GM23338 (cell line): Measurements from ENCODE around the gene RPAP2. TPM values are rescaled to one million over a fixed set of nuclear protein-coding genes. Genes with fewer than 3 reads are reported as not detected.
A peak's percentile ranks its signal among the peaks of the same experiment; 100 is the strongest.

ENCODE experiments used
- ATAC-seq: fragments of 200-7000 bp; cut with Tn5 transposase; 3 replicates; pipeline ENCODE4 v1.9.1; 2020
- DNase-seq: peaks from one replicate; pipeline ENCODE4 v3.0.0-alpha.2; 2015; ENCODE audit warnings: low spot score
- H2AFZ ChIP-seq: fragments of 200-600 bp; sonication (generic); 2 replicates; pipeline ENCODE4 v1.8.0; 2016; ENCODE audit warnings: antibody characterized with exemption, mild to moderate bottlenecking, moderate library complexity
- H3F3A ChIP-seq: fragments of 200-600 bp; sonication (generic); replicated peaks from 2 replicates; pipeline ENCODE4 v1.8.0; 2017; ENCODE audit warnings: antibody characterized with exemption, mixed run types, low read depth
- H3K27ac ChIP-seq: fragments of 200-600 bp; sonication (generic); 2 replicates; pipeline ENCODE4 v1.6.1; 2016; ENCODE audit warnings: low read depth
- H3K27me3 ChIP-seq: fragments of 200-600 bp; sonication (generic); 2 replicates; pipeline ENCODE4 v1.8.0; 2016; ENCODE audit warnings: mild to moderate bottlenecking, mixed run types, moderate library complexity; ENCODE audit not compliant: insufficient read depth
- H3K36me3 ChIP-seq: fragments of 200-600 bp; sonication (generic); 2 replicates; pipeline ENCODE4 v1.8.0; 2016; ENCODE audit warnings: mild to moderate bottlenecking; ENCODE audit not compliant: insufficient read depth
- H3K4me1 ChIP-seq: fragments of 200-600 bp; sonication (generic); 2 replicates; pipeline ENCODE4 v1.8.0; 2016; ENCODE audit warnings: mild to moderate bottlenecking, moderate library complexity; ENCODE audit not compliant: insufficient read depth
- H3K4me2 ChIP-seq: fragments of 200-600 bp; sonication (generic); 2 replicates; pipeline ENCODE4 v1.7.1; 2017; ENCODE audit warnings: mixed run types
- H3K4me3 ChIP-seq: fragments of 200-600 bp; sonication (generic); 2 replicates; pipeline ENCODE4 v1.6.1; 2016; ENCODE audit warnings: mixed run types
- H3K79me2 ChIP-seq: fragments of 200-600 bp; sonication (generic); replicated peaks from 2 replicates; pipeline ENCODE4 v1.8.0; 2017; ENCODE audit warnings: mild to moderate bottlenecking; ENCODE audit not compliant: insufficient read depth
- H3K9me2 ChIP-seq: fragments of 200-600 bp; sonication (generic); 2 replicates; pipeline ENCODE4 v1.8.0; 2017; ENCODE audit not compliant: insufficient read depth
- H4K20me1 ChIP-seq: fragments of 200-600 bp; sonication (generic); replicated peaks from 2 replicates; pipeline ENCODE4 v1.8.0; 2017; ENCODE audit warnings: mild to moderate bottlenecking; ENCODE audit not compliant: insufficient read depth
- H3K27ac Mint-ChIP-seq: 2 replicates; pipeline ENCODE4 v1.8.0; 2020; ENCODE audit warnings: inconsistent platforms, mild to moderate bottlenecking, moderate library complexity, mixed read lengths
- H3K27me3 Mint-ChIP-seq: 3 replicates; pipeline ENCODE4 v1.8.0; 2022; ENCODE audit warnings: low read depth, mild to moderate bottlenecking, moderate library complexity, mixed read lengths, inconsistent platforms; ENCODE audit not compliant: insufficient read depth, poor library complexity
- H3K36me3 Mint-ChIP-seq: 3 replicates; pipeline ENCODE4 v1.8.0; 2021; ENCODE audit warnings: low read depth, mild to moderate bottlenecking, inconsistent platforms, moderate library complexity, mixed read lengths
- H3K4me1 Mint-ChIP-seq: 3 replicates; pipeline ENCODE4 v1.8.0; 2020; ENCODE audit warnings: mild to moderate bottlenecking, inconsistent platforms, mixed read lengths
- H3K4me3 Mint-ChIP-seq: 3 replicates; pipeline ENCODE4 v1.8.0; 2021; ENCODE audit warnings: moderate library complexity, mild to moderate bottlenecking, inconsistent platforms, mixed read lengths
- H3K9me3 Mint-ChIP-seq: 3 replicates; pipeline ENCODE4 v1.8.0; 2020; ENCODE audit warnings: moderate library complexity, mild to moderate bottlenecking, inconsistent platforms, mixed read lengths
- CREB1 ChIP-seq: fragments of 250-450 bp; sonication (Bioruptor Pico); IDR thresholded peaks from 2 replicates; pipeline ENCODE4 v1.5.0; 2020; ENCODE audit warnings: low read depth, mild to moderate bottlenecking, moderate library complexity
- CTCF ChIP-seq, 2 experiments: fragments of 200-600 bp in 1 of 2; sonication (generic) in 1 of 2; conservative IDR thresholded peaks; 2 replicates each; pipeline versions ENCODE4 v1.5.1 to v1.6.1; 2016 to 2017; ENCODE audit warnings: antibody characterized with exemption in 2 of 2, low read depth in 2 of 2, mild to moderate bottlenecking in 2 of 2, moderate library complexity in 1 of 2
- ETS1 ChIP-seq: IDR thresholded peaks from 2 replicates; pipeline ENCODE4 v1.6.1; 2016; ENCODE audit warnings: antibody characterized with exemption
- EZH2 ChIP-seq: fragments of 200-600 bp; sonication (generic); IDR thresholded peaks from one replicate; pipeline ENCODE4 v1.8.0; 2017; ENCODE audit warnings: antibody characterized with exemption, mild to moderate bottlenecking, low read depth; ENCODE audit not compliant: unreplicated experiment
- EZH2phosphoT487 ChIP-seq: fragments of 200-600 bp; sonication (generic); IDR thresholded peaks from one replicate; pipeline ENCODE4 v1.8.1; 2018; ENCODE audit warnings: antibody characterized with exemption; ENCODE audit not compliant: unreplicated experiment
- JUNB ChIP-seq: IDR thresholded peaks from one replicate; pipeline ENCODE4 v1.6.1; 2016; ENCODE audit warnings: antibody characterized with exemption; ENCODE audit not compliant: unreplicated experiment
- NANOG ChIP-seq: IDR thresholded peaks from 2 replicates; pipeline ENCODE4 v1.6.1; 2016; ENCODE audit warnings: antibody characterized with exemption, borderline replicate concordance
- POLR2AphosphoS5 ChIP-seq: IDR thresholded peaks from 2 replicates; pipeline ENCODE4 v1.6.1; 2016; ENCODE audit warnings: antibody characterized with exemption, low read depth
- REST ChIP-seq: IDR thresholded peaks from one replicate; pipeline ENCODE4 v1.6.1; 2018; ENCODE audit warnings: antibody characterized with exemption; ENCODE audit not compliant: unreplicated experiment
- STAT1 ChIP-seq: IDR thresholded peaks from one replicate; pipeline ENCODE4 v1.6.1; 2016; ENCODE audit warnings: antibody characterized with exemption; ENCODE audit not compliant: unreplicated experiment
- ZNF114 ChIP-seq: fragments of 250-450 bp; sonication (Bioruptor Pico); IDR thresholded peaks from 2 replicates; pipeline ENCODE4 v1.5.0; 2020; ENCODE audit warnings: mild to moderate bottlenecking, moderate library complexity
- ZNF331 ChIP-seq: fragments of 250-450 bp; sonication (Bioruptor Pico); IDR thresholded peaks from 2 replicates; pipeline ENCODE4 v1.5.0; 2020; ENCODE audit warnings: low read depth, mild to moderate bottlenecking, moderate library complexity
- ZNF462 ChIP-seq: fragments of 250-450 bp; sonication (Bioruptor Pico); IDR thresholded peaks from 2 replicates; pipeline ENCODE4 v1.5.0; 2020; ENCODE audit warnings: mild to moderate bottlenecking, moderate library complexity
- polyA plus RNA-seq: library from polyadenylated mRNA; unstranded; fragments of >200 nt; fragmentation: Nextera tagmentation; extraction: Ambion mirVana; gene quantifications from 2 replicates; pipeline ENCODE4 v1.2.1, GENCODE V29; 2016
- total RNA-seq: library from RNA; depleted of rRNA; stranded (reverse); fragments of >200 nt; shearing (Covaris generic); gene quantifications from 2 replicates; pipeline ENCODE4 v1.2.3, GENCODE V29; 2014

The RPAP2 gene
- total and polyA plus RNA-seq, 2 experiments from 2014 or later = 26.6 to 30.4 TPM

GRCh38 chr1:92443893-92444292 lies 145.0 kb downstream of the RPAP2 start:
- H3K27me3 ChIP-seq = no peaks in the 10 kb centered on the region
- H3K36me3 ChIP-seq = no peaks in the 10 kb centered on the region; the same call in 1 of the 2 replicates
- H4K20me1 ChIP-seq = no peaks in the 10 kb centered on the region
- peaks cover 3% of the 10 kb centered on the region; the same call in 1 of the 2 replicates for H3K4me1 ChIP-seq
- H3K4me1 Mint-ChIP-seq = peaks cover 21% of the 10 kb centered on the region
- ATAC-seq (no peak), DNase-seq (no peak)
- H3K27ac ChIP-seq = no peak overlapping the region
- H3K4me3 ChIP-seq = no peak overlapping the region
- H3K27ac Mint-ChIP-seq = no peak overlapping the region
- no peak overlapping the region for H3K4me2 ChIP-seq
- TF ChIP-seq STAT1 = no peak
- no peak for TF ChIP-seq CREB1 (CRISPR knock-in tag)
- TF ChIP-seq CTCF (conservative IDR thresholded peaks at IDR 0.05; ENCODE audit: low read depth in 2 of 2) = no peak
- TF ChIP-seq ETS1 = no peak
- TF ChIP-seq ZNF462 (CRISPR knock-in tag) = no peak
- no peak for TF ChIP-seq POLR2AphosphoS5
- no peak for TF ChIP-seq EZH2
- TF ChIP-seq ZNF114 (CRISPR knock-in tag) = no peak
- TF ChIP-seq ZNF331 (CRISPR knock-in tag) = no peak
- no peak for TF ChIP-seq JUNB
- TF ChIP-seq EZH2phosphoT487 = no peak
- no peak for TF ChIP-seq NANOG
- TF ChIP-seq REST = no peak
- no peaks in the 10 kb centered on the region for H3K36me3 Mint-ChIP-seq
- H2AFZ ChIP-seq = 0 out of 2 replicates have a peak overlapping the region, but pooled peaks have one; percentile 52
- H3K79me2 ChIP-seq = no peaks in the 10 kb centered on the region
- H3K9me2 ChIP-seq = no peaks in the 10 kb centered on the region
- H3F3A ChIP-seq = no peaks in the 10 kb centered on the region
- H3K4me3 Mint-ChIP-seq = no peak overlapping the region
- no peaks in the 10 kb centered on the region for H3K9me3 Mint-ChIP-seq
- peaks cover 6% of the 10 kb centered on the region for H3K27me3 Mint-ChIP-seq
